SK-N-SH (cell line): ENCODE data around the gene ALKBH8. TPM values are rescaled to one million over a fixed set of nuclear protein-coding genes. Genes with fewer than 3 reads are reported as not detected.

Experiments used
- CTCF ChIA-PET: fragments of 300-600, 350-600 bp; formaldehyde crosslinking; extraction: SDS; loops from one replicate; lab custom pipeline; 2021; lab: Yijun Ruan, JAX
- POLR2A ChIA-PET: fragments of 350-600 bp; sonication (Branson Sonifier 250); formaldehyde crosslinking; extraction: SDS; loops from one replicate; lab custom pipeline; 2020; ENCODE audit warnings: antibody characterized with exemption, inconsistent platforms; lab: Yijun Ruan, JAX
- DNase-seq: peaks from one replicate; pipeline ENCODE4 v3.0.0; 2012
- H2AFZ ChIP-seq: fragments of 200-600 bp; sonication (generic); 2 replicates; pipeline ENCODE4 v1.8.1; 2016; ENCODE audit warnings: antibody characterized with exemption, mild to moderate bottlenecking, low read depth
- H3F3A ChIP-seq: fragments of 200-600 bp; sonication (generic); replicated peaks from 2 replicates; pipeline ENCODE3; 2016; ENCODE audit warnings: antibody characterized with exemption, mild to moderate bottlenecking; ENCODE audit not compliant: insufficient read depth
- H3K27ac ChIP-seq, 2 experiments: fragments of 200-500 bp in 1 of 2; fragments of 200-600 bp in 1 of 2; sonication (Bioruptor generic) in 1 of 2; sonication (generic), shearing (Covaris generic) in 1 of 2; 2 replicates each; pipeline versions ENCODE4 v1.5.1 to v1.6.1; 2014 to 2016; ENCODE audit warnings: low read depth in 2 of 2, inconsistent platforms in 1 of 2, low read length in 1 of 2, mild to moderate bottlenecking in 1 of 2, mixed read lengths in 1 of 2
- H3K27me3 ChIP-seq: fragments of 200-600 bp; sonication (generic), shearing (Covaris generic); 2 replicates; pipeline ENCODE4 v1.6.1; 2016; ENCODE audit warnings: mixed run types; ENCODE audit not compliant: insufficient read depth
- H3K36me3 ChIP-seq, 2 experiments: fragments of 200-500 bp in 1 of 2; fragments of 200-600 bp in 1 of 2; sonication (Bioruptor generic) in 1 of 2; sonication (generic) in 1 of 2; replicated peaks in 1 of 2; 2 replicates each; pipeline versions ENCODE3 to v1.5.1; 2014 to 2016; ENCODE audit warnings: low read length in 1 of 2, mild to moderate bottlenecking in 1 of 2; ENCODE audit not compliant: insufficient read depth in 2 of 2, control insufficient read depth in 1 of 2
- H3K4me1 ChIP-seq, 2 experiments: fragments of 200-500 bp in 1 of 2; fragments of 200-600 bp in 1 of 2; sonication (Bioruptor generic) in 1 of 2; sonication (generic), shearing (Covaris generic) in 1 of 2; 2 replicates each; pipeline versions ENCODE4 v1.5.1 to v1.6.1; 2014 to 2016; ENCODE audit warnings: low read depth in 1 of 2, low read length in 1 of 2, mixed run types in 1 of 2; ENCODE audit not compliant: insufficient read depth in 2 of 2, control insufficient read depth in 1 of 2
- H3K4me2 ChIP-seq: fragments of 200-600 bp; sonication (generic), shearing (Covaris generic); 2 replicates; pipeline ENCODE4 v1.6.1; 2017; ENCODE audit warnings: mixed run types
- H3K4me3 ChIP-seq, 2 experiments: fragments of 200-500 bp in 1 of 2; fragments of 200-600 bp in 1 of 2; sonication (Bioruptor generic) in 1 of 2; sonication (generic), shearing (Covaris generic) in 1 of 2; 2 replicates each; pipeline versions ENCODE4 v1.5.1 to v1.8.1; 2014 to 2016; ENCODE audit warnings: low read depth in 2 of 2, inconsistent platforms in 1 of 2, low read length in 1 of 2, mild to moderate bottlenecking in 1 of 2, mixed read lengths in 1 of 2, moderate library complexity in 1 of 2
- H3K79me2 ChIP-seq: fragments of 200-600 bp; sonication (generic); 2 replicates; pipeline ENCODE4 v1.8.1; 2017; ENCODE audit warnings: mild to moderate bottlenecking; ENCODE audit not compliant: insufficient read depth
- H3K9ac ChIP-seq: fragments of 200-600 bp; sonication (generic); 2 replicates; pipeline ENCODE4 v1.6.1; 2017; ENCODE audit warnings: mixed run types
- H3K9me2 ChIP-seq: fragments of 200-600 bp; sonication (generic); 2 replicates; pipeline ENCODE4 v1.6.1; 2017; ENCODE audit warnings: mixed run types
- H3K9me3 ChIP-seq: fragments of 200-600 bp; sonication (generic); 2 replicates; pipeline ENCODE4 v1.6.1; 2017; ENCODE audit warnings: mixed run types, mild to moderate bottlenecking, moderate library complexity
- H4K20me1 ChIP-seq: fragments of 200-600 bp; sonication (generic); 2 replicates; pipeline ENCODE4 v1.6.1; 2017; ENCODE audit warnings: mild to moderate bottlenecking, mixed run types; ENCODE audit not compliant: insufficient read depth
- CTCF ChIP-seq: fragments of 200-600 bp; sonication (generic); IDR thresholded peaks from 2 replicates; pipeline ENCODE4 v1.6.1; 2017; ENCODE audit warnings: antibody characterized with exemption, mild to moderate bottlenecking, moderate library complexity
- EP300 ChIP-seq, 2 experiments: IDR thresholded peaks; 2 replicates each; pipeline versions ENCODE4 v1.4.0 to v1.6.1; 2012; ENCODE audit warnings: borderline replicate concordance in 1 of 2, low read depth in 1 of 2, low read length in 1 of 2
- EZH2phosphoT487 ChIP-seq: fragments of 200-600 bp; sonication (generic); IDR thresholded peaks from 2 replicates; pipeline ENCODE4 v1.6.1; 2017; ENCODE audit warnings: low read depth, mixed run types, mild to moderate bottlenecking, antibody characterized with exemption, moderate library complexity, borderline replicate concordance
- FOXM1 ChIP-seq: IDR thresholded peaks from 2 replicates; pipeline ENCODE4 v1.4.0; 2012; ENCODE audit warnings: low read depth, mild to moderate bottlenecking
- GABPA ChIP-seq: IDR thresholded peaks from 2 replicates; pipeline ENCODE4 v1.4.0; 2012; ENCODE audit warnings: low read depth, mild to moderate bottlenecking
- IRF3 ChIP-seq: fragments of 150-350 bp; IDR thresholded peaks from 2 replicates; pipeline ENCODE4 v1.6.1; 2016; ENCODE audit warnings: mild to moderate bottlenecking, low read depth, low read length
- MXI1 ChIP-seq: IDR thresholded peaks from 2 replicates; pipeline ENCODE4 v1.6.1; 2012; ENCODE audit warnings: mild to moderate bottlenecking, low read depth, low read length, improper control_type of control experiment
- NRF1 ChIP-seq: IDR thresholded peaks from 2 replicates; pipeline ENCODE4 v1.6.1; 2012; ENCODE audit warnings: low read depth, mild to moderate bottlenecking, low read length
- PBX3 ChIP-seq: IDR thresholded peaks from 2 replicates; pipeline ENCODE4; 2012
- POLR2AphosphoS5 ChIP-seq: IDR thresholded peaks from 2 replicates; pipeline ENCODE4 v1.6.1; 2012; ENCODE audit warnings: low read depth, low read length
- RAD21 ChIP-seq: IDR thresholded peaks from 2 replicates; pipeline ENCODE4 v1.6.1; 2012; ENCODE audit warnings: mild to moderate bottlenecking, low read length
- RCOR1 ChIP-seq: fragments of 150-350 bp; IDR thresholded peaks from 2 replicates; pipeline ENCODE4 v1.6.1; 2017; ENCODE audit warnings: antibody characterized with exemption, low read length
- REST ChIP-seq: IDR thresholded peaks from 2 replicates; pipeline ENCODE4 v1.6.1; 2012; ENCODE audit warnings: mild to moderate bottlenecking, low read depth, low read length, moderate library complexity
- RFX5 ChIP-seq: IDR thresholded peaks from 2 replicates; pipeline ENCODE4 v1.6.1; 2012; ENCODE audit warnings: mild to moderate bottlenecking, improper control_type of control experiment, low read length
- SIN3A ChIP-seq: IDR thresholded peaks from 2 replicates; pipeline ENCODE4 v1.6.1; 2012; ENCODE audit warnings: low read depth, mild to moderate bottlenecking, low read length, moderate library complexity, borderline replicate concordance
- YY1 ChIP-seq: IDR thresholded peaks from 2 replicates; pipeline ENCODE4 v1.4.0; 2012; ENCODE audit warnings: low read depth, mild to moderate bottlenecking
- ZBTB33 ChIP-seq: IDR thresholded peaks from 2 replicates; pipeline ENCODE4 v1.4.0; 2012; ENCODE audit warnings: low read depth, borderline replicate concordance
- WGBS: methylation state at CpG from one replicate; pipeline ENCODE4 v1.1.6; 2017; ENCODE audit warnings: low lambda C conversion rate; 5-methylcytosine and 5-hydroxymethylcytosine counted together
- polyA plus RNA-seq, 3 experiments: library from polyadenylated mRNA; depleted of rRNA; stranded (reverse); fragments of >200 nt; gene quantifications; 2 replicates each; pipeline ENCODE4 v1.2.3, GENCODE V29; 2012
- TF ChIP-seq, protein P1 (sequence below): fragments of 150-350 bp; IDR thresholded peaks from 2 replicates; pipeline ENCODE4 v1.6.1; 2017; ENCODE audit warnings: antibody characterized with exemption, low read length, low read depth, borderline replicate concordance

The ALKBH8 gene
- polyA plus RNA-seq, 1 of the 3 experiments (the other 2 are of a cell fraction) = 2.4 TPM

DNA sequence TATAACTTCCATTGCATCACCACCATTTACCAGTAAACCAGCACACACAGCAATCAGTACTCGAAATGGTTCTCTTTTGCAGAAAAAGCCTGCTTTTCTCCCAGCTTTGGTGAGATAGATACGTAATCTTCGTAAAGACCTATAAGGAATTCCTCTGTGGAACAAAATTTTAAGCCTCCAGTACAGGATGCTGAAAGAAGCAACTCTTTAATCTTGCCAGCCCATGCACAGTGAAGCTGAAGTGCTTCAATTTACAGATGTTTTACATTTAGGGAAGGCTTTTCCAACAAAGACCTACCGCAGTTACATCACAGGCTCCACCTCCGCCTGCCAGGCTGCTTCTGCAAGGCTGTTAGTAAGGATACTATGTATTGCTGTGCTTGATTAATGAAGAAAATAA, 27.3 kb upstream of the ALKBH8 start:
- POLR2A ChIA-PET = no interaction called here
- H4K20me1 ChIP-seq = no peaks in the 10 kb centered on the region
- no peak overlapping the region for H3K9ac ChIP-seq
- CTCF ChIA-PET = interaction anchor here (1.2 to 1.3 kb wide), 3 partner anchors 17 to 44 kb away, joined by 3 to 5 read pairs (median 5); no protein-coding TSS in a partner anchor
- peaks cover 40% of the 10 kb centered on the region for H3K27me3 ChIP-seq
- no peak overlapping the region for H3K4me3 ChIP-seq
- no peak overlapping the region for H3K4me2 ChIP-seq
- no peaks in the 10 kb centered on the region for H3K9me2 ChIP-seq
- WGBS = 11% methylated on average over 5 of the region's 5 CpGs
- no peak overlapping the region for H2AFZ ChIP-seq
- no peaks in the 10 kb centered on the region for H3K79me2 ChIP-seq
- no peak for DNase-seq
- no peaks in the 10 kb centered on the region for H3K36me3 ChIP-seq
- H3K27ac ChIP-seq = no peak overlapping the region
- TF ChIP-seq RAD21 (no peak), ZBTB33 (no peak), PBX3 (no peak), RFX5 (no peak), MXI1 (no peak), IRF3 (no peak), GABPA (no peak), REST (no peak), POLR2AphosphoS5 (no peak), FOXM1 (no peak), NRF1 (no peak), EZH2phosphoT487 (no peak), RCOR1 (no peak), YY1 (no peak), CTCF (no peak), EP300 (IDR thresholded peaks at IDR 0.05; ENCODE audit: borderline replicate concordance in 1 of 2, low read depth in 1 of 2, low read length in 1 of 2) (no peak), SIN3A (no peak)
- TF ChIP-seq, protein P1, sequence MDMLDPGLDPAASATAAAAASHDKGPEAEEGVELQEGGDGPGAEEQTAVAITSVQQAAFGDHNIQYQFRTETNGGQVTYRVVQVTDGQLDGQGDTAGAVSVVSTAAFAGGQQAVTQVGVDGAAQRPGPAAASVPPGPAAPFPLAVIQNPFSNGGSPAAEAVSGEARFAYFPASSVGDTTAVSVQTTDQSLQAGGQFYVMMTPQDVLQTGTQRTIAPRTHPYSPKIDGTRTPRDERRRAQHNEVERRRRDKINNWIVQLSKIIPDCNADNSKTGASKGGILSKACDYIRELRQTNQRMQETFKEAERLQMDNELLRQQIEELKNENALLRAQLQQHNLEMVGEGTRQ = no peak
- no peaks in the 10 kb centered on the region for H3K9me3 ChIP-seq
- H3F3A ChIP-seq = no peaks in the 10 kb centered on the region
- H3K4me1 ChIP-seq = peaks cover 4 to 15% of the 10 kb centered on the region in 2 experiments; a peak in 1 of 4 replicates
